Left renal pelvis (tissue), 4 donors: ENCODE data around the gene TIMM9. TPM values are rescaled to one million over a fixed set of nuclear protein-coding genes. Genes with fewer than 3 reads are reported as not detected.
"Not testable (repeated sequence)": the region's sequence is repeated elsewhere in the genome, so short reads cannot be mapped to it uniquely, and the experiment has no call there.

ENCODE experiments used
- DNase-seq, 4 donors: peaks; one replicate each; pipeline ENCODE4 v3.0.0-alpha.2; 2013; ENCODE audit warnings: low read depth in 4 of 4, low spot score in 3 of 4
- polyA plus RNA-seq, 4 donors: library from polyadenylated mRNA; unstranded; fragments of 120-200 nt; gene quantifications; one replicate each; pipeline ENCODE4 v1.2.1, GENCODE V29; 2013; ENCODE audit not compliant: insufficient read length in 4 of 4

TIMM9 gene, protein sequence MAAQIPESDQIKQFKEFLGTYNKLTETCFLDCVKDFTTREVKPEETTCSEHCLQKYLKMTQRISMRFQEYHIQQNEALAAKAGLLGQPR
- polyA plus RNA-seq = 100 to 1,000 TPM in 1 of 4 donors, 10 to 100 TPM in 3; 77.3 to 105 (median 85.9) TPM

DNA sequence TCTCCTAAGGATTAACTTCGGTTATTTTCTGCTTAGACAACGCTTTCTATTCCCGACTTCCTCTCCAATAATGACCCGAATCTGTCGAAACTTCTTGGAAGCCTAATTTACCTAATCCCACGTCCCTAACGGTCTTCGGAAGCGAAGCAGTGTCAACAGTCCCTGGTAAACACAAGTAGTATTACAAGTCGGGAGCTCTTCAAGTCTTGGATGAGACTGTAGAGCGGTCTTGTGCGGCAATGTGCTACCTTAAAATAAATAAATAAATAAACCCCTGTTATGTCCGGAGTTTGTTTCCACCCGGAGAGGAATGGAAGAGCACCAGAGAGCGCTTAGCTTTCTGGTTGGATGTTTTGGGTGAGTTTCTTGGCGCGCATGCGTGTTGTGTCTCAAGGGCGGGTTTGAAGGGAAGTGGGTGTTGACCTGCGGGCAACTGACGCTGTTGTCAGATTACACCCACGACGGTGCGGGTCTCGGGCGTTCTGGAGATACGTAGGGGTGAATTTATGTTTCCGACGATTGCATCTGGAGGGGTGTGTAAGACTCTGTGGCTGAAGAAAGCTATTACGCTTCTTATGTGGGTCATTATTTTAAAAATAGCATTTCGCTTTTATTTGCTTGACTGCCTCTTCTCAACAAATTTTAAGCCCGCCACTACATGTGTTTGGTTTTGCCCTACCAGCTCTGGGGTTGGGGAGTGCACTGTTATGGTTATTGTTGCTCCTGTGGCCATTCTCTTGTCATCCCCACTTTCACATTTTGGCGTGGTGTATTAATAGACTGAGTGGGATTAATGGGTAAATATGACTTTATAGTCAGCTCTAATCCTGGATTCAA, at the start of gene TIMM9, which contains the start of gene KIAA0586:
TIMM9 (minus strand) TSS at position 251 of the 837 bp plus-strand sequence. CDS start 15,586 bp downstream, outside the sequence.
KIAA0586 (plus strand) TSS at position 439 of the 837 bp plus-strand sequence. CDS start 546 bp downstream, outside the sequence.
- peak; percentile 96 to 99 (median 98) for DNase-seq

DNA sequence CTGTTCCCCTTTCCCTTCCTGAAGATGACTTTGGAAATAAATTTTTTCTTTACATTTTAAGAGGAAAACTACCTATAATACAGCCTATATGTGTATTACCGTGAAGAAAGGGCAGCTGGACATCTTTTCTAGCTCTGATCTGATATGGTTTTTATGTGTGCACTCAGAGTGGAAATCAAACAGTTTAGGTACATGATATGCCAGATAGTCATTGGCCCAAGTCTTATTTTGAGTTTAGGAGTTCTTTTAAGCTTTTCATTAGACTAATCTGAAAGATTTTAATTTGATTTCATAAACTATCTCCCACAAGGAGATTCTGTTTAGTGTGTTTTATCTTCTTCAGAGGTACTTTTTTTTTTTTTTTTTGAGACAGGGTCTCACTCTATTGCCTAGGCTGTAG, 49.0 kb upstream of the TIMM9 start:
- DNase-seq = no peak

DNA sequence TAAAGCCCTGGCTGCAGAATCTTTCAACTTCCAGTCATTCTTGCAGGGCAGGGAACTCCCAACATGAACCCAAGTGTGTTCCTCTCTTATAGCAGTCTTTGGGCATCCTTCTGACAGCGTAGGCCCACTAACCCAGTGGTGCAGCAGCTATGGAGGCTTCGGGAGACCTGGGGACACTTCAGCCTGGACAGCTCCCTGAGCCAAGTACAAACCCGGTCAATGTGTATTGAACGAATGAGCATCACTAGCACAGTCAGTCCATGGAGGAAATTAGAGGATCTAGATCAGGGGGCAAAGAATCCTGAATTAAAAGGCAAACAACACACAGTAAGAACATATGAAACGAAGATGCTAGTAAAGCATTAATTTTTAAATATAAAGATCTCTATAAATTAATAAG, 42.0 kb upstream of the TIMM9 start:
- DNase-seq = no peak

DNA sequence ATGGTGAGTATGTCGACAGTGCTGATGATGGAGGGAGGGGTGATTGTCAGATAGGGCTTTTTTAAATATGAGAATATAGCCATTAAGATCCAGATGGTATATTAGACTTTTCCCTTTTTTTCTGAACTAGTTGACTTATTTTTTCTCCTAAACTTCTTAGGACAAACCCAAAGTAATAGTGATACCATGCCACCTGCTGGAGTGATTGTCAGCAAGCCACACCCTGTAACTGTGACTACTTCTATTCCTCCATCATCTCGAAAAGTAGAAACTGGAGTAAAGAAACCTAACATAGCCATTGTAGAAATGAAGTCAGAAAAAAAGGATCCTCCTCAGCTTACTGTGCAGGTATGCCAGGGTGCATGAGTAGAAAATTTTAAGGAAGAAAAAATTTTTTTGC, 40.2 kb upstream of the TIMM9 start:
- DNase-seq = no peak

DNA sequence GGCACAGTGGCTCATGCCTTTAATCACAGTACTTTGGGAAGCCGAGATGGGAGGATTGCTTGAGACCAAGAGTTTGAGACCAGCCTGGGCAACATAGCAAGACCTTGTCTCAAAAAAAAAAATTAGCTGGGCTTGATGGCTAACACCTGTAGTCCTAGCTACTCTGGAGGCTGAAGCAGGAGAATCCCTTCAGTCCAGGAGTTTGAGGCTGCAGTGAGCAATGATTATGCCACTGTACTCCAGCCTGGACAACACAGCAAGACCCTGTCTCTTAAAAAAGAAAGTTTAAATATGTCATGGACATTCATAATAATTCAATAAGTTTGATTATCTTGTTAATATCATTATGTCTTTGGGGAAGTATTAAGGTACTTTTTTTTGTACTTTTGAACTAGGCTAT, 39.1 kb upstream of the TIMM9 start:
- no peak for DNase-seq

DNA sequence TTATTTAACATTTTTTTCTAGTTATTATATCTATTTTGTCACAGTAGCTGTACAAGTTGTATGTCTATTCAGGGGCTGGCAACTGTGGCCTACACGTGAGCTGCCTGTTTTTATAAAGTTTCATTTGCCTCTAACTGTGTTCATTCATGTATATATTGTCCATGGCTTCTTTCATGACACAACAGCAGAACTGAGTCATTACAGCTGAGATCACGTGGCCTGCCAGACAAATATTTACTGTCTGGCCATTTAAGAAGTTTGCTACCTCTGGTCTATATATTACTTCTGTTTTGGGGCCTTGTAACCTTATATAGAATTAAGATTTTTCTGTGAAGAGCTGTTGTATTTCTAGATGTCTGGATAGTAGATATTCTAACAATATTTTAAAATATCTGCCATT, 38.1 kb upstream of the TIMM9 start:
- no peak for DNase-seq

DNA sequence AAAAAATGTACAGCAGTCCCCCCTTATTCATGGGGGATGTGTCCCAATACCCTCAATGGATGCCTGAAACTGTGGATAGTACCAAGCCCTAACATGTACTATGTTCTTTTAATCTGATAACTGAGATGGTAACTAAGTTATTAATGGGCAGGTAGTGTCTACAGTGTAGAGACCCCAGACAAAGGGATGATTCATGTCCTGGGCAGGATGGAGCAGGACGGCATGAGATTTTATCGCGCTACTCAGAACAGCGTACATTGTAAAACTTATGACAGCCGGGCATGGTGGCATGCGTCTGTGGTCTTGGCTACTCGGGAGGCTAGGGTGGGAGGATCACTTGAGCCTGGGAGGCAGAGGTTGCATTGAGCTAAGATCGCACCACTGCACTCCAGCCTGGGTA, 37.3 kb upstream of the TIMM9 start:
- no peak for DNase-seq

DNA sequence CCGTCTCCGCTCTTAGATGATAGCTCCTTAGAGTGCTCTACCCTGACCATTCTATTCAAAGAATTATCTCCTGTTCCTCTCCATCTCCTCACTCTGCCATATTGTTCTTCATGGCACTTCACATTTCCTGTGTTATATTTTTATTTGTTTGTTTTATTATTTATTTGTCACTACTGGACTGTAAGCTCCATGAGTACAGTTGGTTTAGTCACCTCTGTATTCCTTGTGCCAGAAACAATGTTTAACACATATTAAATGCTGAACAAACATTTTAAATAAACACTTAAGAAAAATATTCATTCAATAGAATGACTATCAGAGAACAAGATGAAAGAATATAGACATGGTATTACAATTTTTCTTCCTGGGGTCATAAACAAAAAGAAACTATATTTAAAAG, 35.8 kb upstream of the TIMM9 start:
- DNase-seq = no peak

DNA sequence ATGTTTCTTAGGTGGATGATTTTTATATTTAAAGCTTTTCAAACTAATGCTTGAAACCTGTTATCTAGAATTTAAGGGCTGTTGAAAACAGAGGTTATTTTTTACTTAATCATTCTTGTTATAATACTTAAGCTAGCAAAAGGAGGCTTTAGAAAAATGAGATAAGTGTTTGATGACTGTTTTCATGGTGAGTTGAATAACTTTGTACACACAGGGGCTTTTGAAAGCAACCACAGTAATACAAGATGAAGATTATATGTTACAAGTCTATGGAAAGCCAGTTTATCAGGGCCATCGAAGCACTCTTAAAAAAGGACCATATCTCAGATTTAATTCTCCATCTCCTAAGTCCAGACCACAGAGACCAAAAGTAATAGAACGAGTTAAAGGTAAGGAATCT, 33.4 kb upstream of the TIMM9 start:
- DNase-seq = no peak

DNA sequence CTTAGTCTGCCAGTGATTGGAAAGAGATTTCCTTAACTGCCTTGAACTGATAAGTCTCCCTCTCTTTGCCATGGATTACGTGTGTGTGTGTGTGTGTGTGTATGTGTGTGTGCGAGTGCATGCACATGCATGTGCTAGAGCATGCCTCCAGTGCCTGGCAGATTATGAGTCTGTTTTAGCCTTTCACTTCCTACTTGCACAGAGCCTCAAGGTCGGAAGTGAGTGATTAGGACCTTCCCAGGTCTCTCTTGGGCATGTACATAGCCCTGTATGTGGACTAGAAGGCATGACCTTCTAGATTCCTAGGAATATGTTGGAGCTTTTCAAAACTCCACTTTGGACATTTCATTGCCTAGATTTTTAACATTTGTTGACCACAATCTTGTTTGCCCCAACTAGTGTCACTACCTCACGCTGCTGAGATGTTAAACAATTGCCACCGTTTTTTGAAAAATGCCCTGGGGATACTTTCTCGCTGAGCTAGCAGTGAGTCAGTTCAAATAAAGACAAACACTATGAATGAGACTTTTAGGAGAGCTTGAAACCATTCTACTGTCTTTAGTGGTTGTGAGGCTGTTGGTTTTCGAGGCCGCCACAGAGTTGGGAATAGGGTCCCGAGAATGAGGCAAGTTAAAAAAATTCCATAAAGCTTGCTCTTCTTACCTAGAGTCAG, 28.4 kb upstream of the TIMM9 start:
- DNase-seq = no peak

DNA sequence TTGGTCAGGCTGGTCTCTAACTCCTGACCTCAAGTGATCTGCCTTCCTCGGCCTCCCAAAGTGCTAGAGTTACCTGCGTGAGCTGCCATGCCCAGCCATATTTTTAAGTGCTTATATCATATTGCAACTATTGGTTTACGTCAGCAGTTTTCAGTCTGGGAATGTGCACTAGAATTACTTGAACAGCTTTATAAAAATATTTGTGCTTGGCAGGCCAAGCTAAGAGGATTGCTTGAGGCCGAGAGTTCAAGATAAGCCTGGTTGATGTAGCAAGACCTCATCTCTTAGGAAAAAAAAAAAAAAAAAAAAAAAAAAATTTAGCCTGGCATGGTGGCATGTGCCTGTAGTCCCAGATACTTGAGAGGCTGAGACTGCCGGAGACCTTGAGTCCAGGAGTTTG, 17.3 kb upstream of the TIMM9 start:
- DNase-seq = no peak

DNA sequence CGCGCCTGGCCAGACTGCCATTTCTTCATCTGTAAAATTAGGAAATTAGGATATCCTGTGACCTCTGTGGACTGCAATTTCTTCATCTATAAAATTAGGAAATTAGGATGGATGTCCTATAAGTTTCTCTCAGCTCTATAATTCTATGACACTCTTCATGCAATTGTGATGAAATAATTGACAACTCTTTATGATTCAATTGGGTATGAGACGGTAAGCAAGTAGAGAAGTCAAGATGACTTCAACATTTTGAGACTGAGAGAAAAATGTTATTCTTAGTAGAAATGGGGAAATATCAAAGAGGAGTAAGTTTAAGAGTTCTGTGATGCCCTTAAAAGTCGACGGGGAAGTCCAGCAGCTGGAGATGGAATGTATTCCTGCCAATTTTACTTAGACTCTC, 12.1 kb upstream of the TIMM9 start:
- DNase-seq = no peak

DNA sequence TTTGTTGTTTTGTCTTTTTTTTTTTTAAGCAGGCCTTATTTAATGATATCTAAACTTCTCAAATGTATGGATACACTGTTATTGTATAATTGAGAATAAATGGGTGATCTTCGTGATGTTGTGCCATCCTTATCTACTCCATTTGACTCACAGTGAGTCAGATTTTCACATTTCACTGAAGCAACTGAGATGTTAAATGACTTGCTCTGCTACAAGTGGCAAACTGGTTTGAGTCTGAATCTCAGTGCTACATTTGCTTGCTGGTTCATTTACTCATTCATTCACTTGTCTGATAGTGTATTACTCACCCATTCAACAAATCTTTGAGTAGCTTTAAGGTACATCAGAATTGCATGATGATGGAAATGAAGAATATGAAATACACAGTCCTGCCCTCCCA, 2.8 kb upstream of the TIMM9 start:
- DNase-seq = no peak

DNA sequence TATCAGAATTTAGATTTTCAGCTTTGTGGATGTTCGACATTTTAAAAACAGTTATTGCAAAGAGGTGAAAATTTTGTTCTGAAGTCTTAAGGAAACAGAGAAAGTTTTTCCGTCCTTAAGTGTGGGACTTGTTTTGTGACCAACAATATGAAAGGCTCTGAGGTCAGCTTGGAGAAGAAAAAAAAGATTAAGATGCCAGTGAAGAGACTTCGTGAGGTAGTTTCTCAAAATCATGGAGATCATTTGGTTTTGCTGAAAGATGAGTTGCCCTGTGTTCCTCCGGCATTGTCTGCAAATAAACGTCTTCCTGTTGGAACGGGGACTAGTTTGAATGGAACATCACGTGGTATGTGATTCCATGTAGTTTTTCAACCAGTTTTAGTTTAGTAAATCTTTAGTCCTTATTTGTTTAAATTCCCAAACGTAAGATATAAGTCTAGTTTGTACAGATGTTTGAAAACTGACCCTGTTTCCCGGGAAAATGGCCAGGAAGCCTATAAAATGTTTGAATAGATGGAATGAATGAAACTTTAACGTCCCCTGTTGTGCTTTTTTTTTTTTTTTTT, 870 bp upstream of the TIMM9 start:
- peak; percentile 15 to 25 (median 17) for DNase-seq

DNA sequence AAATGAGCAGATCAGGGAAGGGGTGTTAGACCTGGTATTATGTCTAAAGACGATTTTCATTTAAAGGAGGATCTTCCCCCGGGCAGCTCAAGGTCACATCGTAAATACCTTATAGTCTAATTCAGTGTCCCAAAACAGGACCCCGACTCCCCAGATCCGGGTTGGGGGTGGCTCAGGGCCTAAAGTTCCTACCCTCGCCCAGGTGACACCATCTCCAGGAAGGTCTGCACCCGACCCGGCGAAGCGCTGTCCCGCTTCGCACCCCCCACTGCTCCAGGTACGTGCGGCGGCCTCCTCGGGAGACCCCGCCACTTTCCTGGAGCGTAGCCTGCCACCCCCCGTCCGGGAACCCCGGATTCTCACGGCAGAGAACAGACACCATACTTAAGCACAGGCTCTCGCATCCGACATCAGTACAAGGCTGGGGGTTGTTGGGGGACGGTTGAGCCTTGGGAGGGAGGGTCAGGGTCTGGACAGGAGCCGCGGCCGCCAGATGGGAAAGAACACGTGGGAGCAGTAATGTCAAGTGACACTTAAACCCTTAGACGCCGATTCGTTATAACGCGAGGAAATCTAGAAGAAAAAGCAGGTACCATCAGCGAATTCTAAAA, 556 bp downstream of the TIMM9 start:
- DNase-seq = peak in 3 of 4 donors; percentile 59 to 75 (median 64)

DNA sequence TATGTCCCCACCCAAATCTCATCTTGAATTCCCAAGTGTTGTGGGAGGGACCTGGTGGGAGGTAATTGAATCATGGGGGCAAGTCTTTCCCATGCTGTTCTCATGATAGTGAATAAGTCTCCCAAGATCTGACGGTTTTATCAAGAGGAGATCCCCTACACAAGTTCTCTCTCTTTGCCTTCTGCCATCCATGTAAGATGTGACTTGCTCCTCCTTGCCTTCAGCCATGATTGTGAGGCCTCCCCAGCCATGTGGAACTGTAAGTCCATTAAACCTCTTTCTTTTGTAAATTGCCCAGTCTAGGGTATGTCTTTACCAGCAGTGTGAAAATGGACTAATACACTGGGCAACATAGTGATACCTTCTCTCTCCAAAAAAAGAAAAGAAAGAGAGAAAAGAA, 10.4 kb downstream of the TIMM9 start:
- not testable (repeated sequence) for DNase-seq

DNA sequence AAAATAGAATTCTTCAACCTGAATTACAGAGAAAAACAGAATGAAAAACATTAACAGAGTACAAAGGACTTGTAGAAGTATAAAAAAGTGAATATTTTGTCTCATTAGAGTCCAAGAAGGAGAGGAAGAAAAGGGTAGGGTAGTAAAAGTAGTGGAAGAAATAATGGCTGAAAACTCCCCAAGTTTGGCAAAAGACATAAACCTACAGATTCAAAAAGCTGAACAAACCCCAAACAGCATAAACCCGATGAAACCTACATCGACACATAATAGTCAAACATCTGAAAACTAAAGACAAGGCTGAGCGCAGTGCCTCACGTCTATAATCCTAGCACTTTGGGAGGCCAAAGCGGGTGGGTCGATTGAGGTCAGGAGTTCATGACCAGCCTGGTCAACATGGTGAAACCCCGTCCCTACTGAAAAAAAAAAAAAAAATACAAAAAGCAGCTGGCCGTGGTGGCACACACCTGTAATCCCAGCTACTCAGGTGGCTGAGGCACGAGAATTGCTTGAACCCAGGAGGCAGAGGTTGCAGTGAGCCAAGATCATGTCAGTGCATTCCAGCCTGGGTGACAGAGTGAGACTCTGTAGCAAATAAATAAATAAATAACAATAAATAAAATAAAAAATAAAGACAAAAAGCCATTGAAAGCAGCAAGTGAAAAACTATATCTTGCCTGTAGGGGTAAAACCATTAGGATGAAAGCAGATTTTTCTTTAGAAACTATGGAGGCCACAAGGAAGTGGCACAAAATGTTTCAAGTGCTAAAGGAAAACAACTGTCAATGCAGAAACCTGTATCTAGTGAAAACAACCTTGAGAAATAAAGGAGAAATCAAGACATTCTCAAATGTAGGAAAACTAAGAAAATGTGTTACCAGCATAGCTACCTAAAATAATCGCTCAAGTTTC, 11.4 kb downstream of the TIMM9 start:
- DNase-seq = no peak

DNA sequence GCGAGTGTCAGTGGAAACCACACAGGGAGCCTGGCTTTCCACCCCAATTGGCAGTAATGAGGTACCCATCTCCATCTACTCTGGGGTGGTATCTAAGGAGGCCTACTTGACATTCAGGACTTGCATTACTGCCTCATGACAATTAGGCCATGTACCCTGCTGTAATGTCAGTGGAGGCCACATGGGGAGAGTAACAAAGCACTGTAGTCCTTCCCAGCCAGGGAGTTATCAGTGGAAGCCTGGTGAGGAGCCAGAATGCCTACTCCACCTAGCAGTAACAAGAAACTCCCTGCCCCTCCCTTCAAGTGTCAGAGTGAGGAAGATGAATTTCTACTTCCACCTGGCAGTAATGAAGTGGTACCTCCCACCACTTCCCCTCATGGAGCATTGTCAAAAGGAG, 12.5 kb downstream of the TIMM9 start:
- no peak for DNase-seq

DNA sequence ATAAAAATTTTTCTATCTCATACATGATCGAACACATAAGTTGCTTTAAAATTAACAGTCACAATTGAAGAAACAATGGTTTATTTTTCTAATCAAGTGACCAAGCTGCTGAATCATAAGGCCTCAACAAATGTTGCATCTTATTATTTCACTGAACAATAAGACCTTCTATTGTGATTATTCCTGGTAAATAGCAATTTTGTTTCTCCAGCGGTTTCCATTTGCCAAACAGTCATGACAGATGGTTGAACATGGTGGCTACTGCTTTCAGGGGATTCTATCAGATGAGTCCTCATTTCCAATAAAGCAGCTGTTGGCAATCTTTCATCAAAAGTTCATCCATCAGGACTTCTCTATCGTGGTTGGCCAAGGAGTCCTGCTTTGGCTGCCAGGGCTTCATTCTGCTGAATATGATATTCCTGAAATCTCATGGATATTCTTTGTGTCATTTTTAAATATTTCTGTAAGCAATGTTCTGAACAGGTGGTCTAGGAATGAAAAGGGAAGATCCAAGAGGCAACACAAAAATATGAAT, 18.6 kb downstream of the TIMM9 start:
- DNase-seq = no peak

DNA sequence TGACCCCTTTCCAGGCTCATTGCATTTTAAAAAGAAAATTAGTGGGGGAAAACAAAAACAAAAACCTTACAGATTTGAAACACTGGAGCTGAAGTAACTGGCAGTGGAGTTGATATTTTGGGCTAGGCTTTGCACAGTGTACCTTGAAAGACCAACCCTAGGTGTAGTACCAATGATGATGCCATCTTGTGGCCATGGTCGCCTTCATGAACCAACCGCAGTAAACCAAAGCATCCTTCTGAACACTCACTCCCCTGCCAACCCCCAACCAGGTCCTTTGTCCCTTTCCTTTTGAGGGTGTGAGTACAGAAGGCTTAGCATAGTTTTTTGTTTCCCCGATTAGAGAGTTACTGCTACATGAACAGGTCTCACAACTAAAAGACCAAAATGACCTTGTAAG, 25.7 kb downstream of the TIMM9 start:
- DNase-seq = no peak
